CD1c-positive myeloid dendritic cell (primary cell): Measurements from ENCODE around the gene RAD50.
"Not testable (repeated sequence)": the region's sequence is repeated elsewhere in the genome, so short reads cannot be mapped to it uniquely, and the experiment has no call there.

Experiments used
- DNase-seq: peaks from one replicate; pipeline ENCODE4 v3.0.0-alpha.2; 2016; ENCODE audit errors: extremely low spot score

RAD50 gene

DNA sequence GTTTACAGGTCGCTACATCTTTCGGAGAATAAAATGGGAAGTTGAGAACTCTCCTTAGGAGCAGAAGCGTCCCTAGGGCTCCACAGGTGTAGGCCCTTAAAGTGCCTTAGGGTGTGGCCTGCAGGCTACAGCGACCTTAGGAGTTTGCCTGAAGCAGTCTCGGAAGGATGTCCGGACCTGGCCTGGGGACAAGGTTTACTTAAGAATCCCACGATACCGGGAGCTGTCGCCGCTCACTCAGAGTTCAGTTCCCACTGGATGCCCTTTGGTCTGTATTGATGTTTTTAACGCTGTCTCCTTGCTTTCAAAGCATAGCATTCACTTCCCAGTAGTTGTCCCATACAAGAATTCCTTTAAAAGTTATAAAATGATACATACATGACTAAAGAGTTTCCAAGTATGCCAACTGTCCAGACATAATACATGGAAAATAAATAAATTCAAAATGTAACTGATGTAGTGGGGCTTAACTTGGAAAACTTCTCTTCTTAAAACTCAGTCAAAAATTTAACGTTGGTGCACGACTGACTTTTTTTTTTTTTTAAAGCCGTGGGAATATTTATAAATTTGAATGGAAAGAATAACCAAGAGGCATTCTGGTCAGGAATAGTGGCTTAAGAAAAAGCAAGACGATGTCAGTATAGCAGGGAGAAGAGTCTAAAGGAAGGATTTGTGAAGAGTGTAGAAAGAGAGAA, 848 bp downstream of the RAD50 start:
- DNase-seq = peak; percentile 26

DNA sequence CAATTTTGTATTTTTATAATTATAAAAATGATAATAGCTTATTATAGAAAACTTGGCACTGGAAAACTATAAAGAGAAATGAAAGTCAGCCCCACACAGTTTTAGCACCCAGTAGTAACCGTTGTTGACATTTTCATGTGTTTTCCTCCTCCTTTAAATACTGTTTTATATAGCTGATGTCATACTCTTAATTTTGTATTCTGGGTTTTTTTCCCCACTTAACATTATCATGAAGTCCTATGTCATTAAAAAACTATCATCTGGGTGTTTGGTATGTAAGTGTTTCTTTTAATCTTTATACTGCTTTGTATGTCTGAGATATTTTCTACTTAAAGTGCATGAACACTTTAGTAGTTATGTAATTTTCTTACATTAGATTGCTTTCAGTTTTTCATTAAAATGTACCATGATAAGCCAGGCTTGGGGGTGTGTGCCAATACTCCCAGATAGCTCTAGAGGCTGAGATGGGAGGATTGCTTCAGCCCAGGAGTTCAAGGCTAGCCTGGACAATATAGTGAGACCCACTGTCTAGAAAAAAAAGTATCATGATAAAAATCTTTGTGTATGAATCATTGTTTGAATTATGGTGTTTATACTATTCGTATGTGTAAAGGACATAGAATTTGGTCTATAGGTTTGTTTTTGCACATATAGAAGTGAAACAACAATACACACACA, 2.7 kb downstream of the RAD50 start:
- no peak for DNase-seq

DNA sequence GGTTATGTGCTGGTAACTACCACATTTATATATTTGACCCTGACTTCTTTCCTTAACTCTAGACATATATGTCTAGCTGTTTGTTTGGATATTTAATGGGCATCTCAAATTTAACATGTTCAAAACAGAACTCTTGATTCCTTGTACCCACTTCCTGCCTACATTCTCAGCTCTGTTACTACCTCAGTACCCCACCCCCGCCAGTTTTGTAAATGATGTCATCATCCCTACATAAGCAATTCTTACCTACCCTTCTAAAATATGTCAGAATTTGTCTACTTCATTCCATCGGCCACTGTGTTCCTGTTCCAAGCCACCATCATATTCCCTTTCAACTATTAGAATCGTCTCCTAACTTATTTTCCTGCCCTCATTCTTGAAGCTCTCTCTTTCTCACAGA, 4.8 kb downstream of the RAD50 start:
- DNase-seq = no peak

DNA sequence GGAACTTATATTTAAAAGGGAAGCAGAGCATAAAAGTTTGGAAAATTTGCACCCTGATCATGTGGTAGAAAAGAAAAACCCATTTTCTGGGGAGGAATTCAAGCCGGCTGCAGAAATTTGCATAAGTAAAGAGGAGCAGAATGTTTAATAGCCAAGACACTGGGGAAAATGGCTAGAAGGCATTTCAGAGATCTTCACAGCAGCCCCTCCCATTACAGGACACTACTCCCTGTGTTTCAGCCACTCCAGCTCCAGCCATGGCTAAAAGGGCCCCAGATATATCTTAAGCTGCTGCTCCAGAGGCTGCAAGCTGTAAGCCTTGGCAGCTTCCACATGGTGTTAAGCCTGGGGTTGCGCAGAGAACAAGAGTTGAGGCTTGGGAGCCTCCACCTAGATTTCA, 7.8 kb downstream of the RAD50 start:
- DNase-seq = not testable (repeated sequence)

DNA sequence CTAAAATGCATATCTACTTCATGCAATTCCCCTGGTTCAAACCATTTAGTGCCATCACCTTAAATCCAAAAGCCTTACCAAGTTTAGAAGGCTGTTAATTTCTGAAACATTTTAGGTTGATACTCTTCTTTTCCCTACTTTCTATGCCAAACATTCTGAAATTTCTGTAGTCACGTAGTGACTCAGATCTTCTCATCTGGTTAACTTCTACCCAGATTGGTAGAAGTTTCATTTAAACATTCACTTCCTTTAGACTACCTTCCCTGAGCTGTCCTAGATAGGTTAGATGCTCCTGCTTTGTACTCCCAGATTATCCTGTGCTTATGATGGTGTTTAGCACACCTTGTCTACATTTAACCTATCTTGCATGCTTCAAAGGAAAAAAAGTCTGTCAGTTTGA, 9.9 kb downstream of the RAD50 start:
- no peak for DNase-seq

DNA sequence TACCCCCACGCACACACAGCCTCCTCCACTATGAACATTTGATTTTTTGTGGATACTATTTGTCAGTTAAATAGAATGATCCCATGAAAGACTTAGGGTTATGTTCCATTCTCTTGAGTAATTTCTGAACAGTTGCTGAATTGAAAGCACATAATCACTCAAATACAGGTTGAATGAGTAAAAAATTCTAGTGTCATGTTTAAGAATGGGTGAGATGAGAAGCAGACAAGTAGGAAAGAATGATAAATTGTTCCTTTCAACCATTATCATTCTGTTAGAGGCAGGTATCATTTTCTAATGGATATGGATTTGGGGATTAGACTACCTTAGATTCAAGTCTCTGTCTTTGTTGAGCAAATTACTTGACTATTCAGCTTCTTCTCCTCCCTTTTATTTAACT, 19.3 kb downstream of the RAD50 start:
- no peak for DNase-seq

DNA sequence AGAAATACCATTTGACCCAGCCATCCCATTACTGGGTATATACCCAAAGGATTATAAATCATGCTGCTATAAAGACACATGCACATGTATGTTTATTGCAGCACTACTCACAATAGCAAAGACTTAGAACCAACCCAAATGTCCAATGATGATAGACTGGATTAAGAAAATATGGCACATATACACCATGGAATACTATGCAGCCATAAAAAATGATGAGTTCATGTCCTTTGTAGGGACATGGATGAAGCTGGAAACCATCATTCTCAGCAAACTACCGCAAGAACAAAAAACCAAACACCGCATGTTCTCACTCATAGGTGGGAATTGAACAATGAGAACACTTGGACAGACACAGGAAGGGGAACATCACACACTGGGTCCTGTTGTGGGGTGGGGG, 27.8 kb downstream of the RAD50 start:
- DNase-seq = not testable (repeated sequence)

DNA sequence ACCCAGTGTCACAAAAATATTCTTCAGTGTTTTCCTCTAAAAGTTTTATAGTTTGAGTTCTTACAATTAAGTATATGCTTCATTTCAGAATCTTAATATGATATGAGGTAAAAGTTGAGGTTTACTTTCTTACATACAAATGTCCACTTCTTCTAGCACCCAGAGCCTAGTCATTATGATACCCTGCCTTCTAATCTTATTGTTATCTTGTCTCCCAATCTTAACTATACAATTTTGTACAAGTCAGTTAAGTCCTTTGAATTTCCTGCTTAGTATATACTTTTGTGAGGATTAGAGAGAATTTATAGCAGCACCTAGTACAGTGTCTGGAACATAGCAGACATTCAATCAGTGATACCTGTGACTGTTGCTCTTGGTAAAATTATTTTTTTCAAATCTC, 29.3 kb downstream of the RAD50 start:
- no peak for DNase-seq

DNA sequence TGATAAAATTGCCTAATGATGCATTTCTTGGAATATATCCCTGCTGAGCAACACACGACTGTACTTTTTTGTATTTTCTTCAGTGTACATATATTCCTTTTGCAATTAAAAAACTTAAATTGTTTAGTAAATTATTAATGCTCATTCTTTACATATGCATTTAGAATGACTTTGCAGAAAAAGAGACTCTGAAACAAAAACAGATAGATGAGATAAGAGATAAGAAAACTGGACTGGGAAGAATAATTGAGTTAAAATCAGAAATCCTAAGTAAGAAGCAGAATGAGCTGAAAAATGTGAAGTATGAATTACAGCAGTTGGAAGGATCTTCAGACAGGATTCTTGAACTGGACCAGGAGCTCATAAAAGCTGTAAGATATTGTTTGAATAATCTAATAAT, 32.7 kb downstream of the RAD50 start:
- no peak for DNase-seq

DNA sequence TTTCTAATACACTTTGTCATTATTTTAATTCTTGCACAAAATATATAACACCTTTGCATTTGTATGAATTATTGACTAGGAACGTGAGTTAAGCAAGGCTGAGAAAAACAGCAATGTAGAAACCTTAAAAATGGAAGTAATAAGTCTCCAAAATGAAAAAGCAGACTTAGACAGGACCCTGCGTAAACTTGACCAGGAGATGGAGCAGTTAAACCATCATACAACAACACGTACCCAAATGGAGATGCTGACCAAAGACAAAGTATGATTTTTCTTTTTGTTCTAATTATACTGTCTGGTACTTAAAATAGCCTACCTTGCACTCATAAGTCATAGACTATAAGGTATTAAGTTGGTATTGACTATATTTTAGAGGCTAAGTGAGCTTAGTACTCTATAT, 34.4 kb downstream of the RAD50 start:
- DNase-seq = no peak

DNA sequence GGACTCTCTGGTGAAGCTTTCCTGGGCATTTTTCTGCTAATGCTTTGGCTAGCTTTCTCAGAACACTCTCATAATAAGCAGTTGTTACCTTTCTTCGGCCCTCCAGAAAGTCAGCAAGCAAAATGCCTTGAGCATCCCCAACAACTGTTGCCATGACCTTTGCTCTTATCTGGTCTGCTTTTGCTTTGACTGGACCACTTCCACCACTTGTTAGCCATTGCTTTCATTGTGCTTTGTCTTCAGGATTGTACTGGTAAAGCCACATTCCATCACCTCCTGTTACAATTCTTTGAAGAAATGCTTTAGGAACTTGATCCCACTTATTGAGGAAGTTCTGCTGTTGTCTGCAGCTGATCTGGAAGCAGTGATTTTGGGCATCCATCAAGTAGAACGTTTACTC, 35.7 kb downstream of the RAD50 start:
- no peak for DNase-seq

DNA sequence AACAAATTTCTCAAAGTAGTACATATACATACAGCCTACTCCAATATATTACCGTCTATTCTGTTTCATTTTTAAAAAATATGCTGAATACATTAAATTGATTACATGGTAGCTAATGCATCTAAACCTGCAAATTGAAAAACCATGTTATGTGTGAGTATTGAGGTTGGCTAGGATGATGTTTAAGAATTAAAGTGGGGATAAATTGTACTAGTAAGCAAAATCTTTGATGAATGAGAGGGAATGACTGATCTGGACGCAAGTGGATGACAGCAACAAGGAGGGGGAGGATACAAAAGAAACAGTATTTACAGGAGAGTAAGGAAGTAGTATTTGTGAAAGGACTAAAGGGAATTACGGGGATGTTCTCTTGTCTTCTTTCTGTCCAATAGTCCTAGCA, 37.4 kb downstream of the RAD50 start:
- no peak for DNase-seq

DNA sequence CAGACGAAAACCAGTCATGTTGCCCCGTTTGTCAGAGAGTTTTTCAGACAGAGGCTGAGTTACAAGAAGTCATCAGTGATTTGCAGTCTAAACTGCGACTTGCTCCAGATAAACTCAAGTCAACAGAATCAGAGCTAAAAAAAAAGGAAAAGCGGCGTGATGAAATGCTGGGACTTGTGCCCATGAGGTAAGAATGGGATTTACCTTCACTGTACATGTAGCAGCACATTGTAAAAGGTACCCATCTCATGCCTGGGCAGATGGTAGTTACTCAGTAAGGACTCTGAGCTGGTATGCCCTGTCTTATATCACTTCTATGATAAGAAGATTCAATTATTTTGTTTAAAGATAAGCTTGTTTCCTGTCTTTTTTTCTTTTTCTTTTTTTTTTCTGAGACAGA, 38.8 kb downstream of the RAD50 start:
- DNase-seq = no peak

DNA sequence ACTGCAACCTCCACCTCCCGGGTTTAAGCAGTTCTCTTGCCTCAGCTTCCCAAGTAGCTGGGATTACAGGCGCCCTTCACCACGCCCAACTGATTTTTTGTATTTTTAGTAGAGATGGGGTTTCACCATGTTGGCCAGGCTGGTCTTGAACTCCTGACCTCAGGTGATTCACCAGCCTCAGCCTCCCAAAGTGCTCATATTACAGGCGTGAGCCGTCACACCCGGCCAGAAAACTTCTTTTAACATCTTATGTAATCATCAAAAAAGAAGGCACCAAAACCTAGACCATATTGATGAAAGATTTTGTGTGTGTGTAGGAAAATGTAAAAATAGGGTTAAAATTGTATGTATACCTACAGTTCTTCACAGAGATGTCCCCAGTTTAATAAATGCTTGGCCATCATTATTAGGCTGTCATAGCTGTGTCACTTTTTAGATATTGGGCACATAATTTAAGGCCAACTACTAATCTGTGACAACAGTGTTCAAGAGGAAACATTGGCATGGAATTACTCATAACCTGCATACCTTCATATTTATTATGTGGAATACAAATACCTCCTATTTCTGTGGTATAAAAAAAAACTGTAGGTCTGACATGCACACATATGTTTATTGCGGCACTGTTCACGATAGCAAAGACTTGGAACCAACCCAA, 44.4 kb downstream of the RAD50 start:
- no peak for DNase-seq

DNA sequence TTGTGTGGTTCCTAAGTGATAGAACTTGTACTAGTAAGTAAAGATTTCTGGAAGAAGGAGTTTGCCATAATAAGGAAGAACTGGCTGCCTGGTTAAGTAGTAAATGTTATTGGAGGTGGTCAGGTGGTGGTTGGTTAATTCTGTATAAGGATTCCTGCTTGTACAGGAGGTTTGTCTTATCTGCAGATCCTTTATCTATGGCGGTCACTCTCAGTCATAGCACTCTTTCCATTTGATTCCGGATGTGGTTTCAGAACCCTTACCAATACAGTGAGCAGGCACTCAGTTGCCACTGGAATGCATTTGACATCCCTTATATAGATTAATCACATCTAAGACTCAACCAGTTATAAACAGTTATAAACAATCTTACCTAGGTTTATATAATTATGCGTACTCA, 50.3 kb downstream of the RAD50 start:
- DNase-seq = no peak

DNA sequence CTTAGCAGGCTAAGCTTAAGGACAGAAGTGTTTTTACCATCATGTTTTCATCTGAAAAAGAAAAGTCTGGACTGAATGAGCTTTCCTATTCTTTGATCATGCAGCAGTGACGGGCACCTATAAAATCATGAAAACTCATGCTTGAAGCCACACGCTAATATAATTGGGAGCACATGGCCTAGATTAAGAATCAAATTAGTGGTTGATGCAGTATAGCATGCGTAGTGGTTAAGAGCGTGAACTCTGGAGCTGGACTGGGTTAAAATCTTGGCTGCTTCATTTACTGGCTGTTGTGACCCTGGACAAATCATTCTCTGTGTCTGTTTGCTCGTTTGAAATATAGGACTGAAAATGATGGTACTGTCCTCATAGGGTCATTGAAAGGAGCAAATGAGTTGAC, 51.3 kb downstream of the RAD50 start:
- no peak for DNase-seq

DNA sequence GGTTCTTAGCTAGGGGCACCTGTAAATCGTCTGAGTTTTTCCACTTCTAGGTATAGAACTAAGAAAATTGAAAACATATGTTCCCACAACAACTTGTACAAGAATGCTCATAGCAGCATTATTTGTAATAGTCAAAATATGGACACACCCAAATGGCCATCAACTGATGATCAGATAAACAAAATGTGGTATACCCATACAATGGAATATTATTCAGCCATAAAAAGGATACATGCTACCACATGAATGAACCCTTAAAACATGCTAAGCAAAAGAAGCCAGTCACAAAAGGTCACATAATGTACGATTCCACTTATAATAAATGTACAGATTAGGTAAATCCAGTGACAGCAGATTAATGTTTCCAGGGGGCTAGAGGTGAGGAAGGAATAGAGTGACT, 55.2 kb downstream of the RAD50 start:
- no peak for DNase-seq

DNA sequence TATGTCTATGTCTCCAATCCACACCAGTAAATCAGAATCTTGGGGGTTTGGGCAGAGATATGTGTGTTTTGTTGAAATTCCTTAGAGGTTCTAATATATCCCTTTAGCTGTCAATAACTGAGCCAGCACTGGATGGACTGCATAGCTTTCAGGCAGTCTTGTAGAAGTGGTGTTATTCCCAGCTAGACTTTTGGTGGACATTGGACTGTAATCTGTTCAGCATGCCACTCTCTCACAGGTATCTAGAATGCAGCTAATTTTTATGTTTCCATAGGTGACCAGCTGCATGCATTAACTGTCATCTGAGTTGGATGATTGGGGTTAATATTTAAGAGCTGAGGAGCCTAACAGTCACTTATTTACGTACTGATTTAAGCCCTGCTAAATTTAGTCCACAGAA, 56.1 kb downstream of the RAD50 start:
- no peak for DNase-seq

DNA sequence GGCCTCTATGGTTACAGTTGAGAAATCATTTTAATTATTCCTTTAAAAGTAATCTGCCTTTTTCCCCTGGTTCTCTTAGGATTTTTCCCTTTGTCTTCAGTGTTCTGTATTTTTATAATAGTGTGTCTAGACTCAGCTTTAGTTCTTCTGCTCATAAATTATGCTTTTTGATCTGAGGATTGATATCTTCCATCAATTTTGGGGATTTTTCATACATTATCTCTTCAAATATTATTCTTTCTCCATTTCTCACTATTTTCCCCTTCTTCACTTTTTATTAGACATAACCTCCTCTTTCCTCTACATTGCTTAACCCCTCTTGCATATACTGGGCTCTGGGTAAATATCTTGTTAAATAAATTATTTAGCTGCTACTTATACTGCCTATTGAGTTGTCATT, 64.9 kb downstream of the RAD50 start:
- DNase-seq = no peak

DNA sequence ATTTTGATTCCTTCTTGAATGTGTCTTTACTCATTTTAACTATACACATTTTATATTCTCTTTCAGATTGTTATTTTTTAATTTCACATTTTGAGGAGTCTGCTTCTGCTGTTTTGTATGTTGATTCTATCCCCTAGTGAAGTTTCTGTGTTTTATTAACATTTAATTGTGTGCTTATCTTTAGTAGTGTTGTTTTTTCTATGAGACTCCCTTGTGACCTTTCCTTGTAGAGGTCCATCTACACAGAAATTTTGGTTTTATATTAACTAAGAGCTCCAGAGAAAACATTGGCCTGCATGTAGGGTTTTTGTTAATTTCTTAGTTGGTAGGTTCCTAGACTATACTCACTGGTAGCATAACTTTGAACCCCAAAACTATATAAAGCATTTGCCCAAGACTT, 65.8 kb downstream of the RAD50 start:
- DNase-seq = no peak

DNA sequence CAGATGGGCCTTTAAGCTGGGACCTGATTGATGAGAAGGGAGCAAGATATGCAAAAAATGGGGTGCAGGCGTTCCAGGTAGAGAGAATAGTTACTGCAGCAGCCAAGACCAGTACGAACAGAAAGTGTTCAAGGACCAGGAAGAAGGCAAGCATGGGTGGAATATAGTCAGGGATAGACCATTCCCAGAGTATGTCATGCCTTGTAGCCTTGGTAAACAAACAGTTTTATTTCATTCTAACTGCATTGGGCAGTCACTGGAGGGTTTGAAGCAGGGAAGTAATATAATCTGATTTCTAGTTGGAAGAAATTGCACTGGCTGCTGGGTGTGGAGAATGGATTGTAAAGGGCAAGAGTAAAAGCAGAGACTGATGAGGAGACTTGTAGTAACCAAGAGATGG, 70.7 kb downstream of the RAD50 start:
- no peak for DNase-seq

DNA sequence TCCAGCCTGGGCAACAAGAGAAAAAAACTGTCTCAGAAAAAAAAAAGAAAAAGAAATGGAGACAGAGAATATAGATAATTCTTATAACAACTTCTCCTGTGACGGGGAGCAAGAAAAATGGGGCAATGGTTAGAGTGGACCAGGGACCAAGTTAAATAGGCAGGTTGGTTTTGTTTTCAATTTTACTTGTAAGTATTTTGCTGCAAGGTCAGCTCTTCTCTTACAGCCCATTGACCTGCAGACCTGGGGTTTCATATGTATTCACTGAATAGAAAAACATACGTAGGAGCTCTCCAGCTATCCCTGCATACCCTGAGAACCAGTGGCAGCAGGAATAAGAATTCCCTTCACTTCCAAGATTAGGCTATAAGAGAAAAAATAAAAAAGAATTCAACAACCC, 72.0 kb downstream of the RAD50 start:
- no peak for DNase-seq

DNA sequence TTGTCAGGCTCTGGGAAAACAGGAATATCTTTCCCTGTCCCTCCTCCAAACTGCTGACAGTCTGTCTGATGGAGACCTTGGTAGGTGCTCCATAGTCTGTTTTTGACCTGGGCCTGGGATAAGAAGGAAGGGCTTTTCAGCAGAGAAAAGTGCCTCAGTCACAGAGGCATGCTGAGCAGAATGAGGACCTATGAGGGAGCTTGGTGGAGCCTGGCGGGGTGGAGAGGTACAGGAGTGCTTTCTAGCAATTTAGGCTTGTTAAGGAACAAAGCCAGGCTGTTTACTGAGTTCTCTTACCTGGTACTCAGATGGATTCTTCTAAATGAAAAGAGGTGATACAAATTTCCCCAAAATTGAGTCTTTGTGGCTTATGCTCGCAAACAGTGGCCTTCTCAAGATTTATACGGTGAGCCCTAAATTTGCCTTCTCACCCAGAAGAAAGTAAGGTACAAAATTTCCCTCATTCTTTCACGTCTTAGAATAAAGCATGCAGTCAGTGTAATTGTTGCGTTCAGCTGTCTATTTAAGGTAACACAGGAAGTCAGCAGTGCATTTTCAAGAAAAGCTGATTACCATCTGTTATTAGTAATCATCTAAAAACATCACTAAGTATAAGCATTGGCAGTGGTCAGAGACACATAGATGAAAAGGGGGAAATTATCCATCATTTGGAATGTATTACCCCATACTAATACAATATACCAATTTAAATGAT, 72.6 kb downstream of the RAD50 start:
- no peak for DNase-seq
